ENCODE results near the gene CDC42BPB. TPM values are rescaled to one million over a fixed set of nuclear protein-coding genes. Genes with fewer than 3 reads are reported as not detected.

Gene CDC42BPB
- total RNA-seq, 1 experiment from 2014 or later = 96.9 TPM

DNA sequence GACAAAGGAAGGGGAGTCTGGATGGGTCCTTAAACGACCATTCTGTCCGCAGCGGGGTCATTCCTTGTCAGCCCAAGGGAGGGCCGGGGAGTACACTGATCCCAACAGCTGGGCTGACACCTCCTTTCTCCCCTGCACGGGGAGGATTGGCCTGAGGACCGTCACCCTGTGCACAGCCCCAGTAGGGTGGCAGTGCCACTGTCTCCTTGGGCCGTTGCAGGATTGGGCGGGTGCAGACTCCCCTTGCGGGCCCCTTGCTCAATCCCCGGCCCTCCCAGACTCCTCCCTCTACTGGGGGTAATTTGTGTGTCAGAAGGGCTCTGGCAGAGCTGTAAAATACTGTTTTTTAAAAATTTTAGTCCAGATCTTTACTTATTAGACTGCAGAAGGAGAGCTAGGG lies 147.4 kb downstream of the CDC42BPB start:
- Mint-ChIP-seq H3K9me3 (peaks cover 24% of the 10 kb centered on the region), H3K27me3 (ENCODE audit: low read depth) (no peaks in the 10 kb centered on the region), H3K4me3 (no peak overlapping the region), H3K36me3 (peaks cover 28% of the 10 kb centered on the region), H3K27ac (no peak overlapping the region), H3K4me1 (no peaks in the 10 kb centered on the region)
- DNase-seq (ENCODE audit: low spot score) = no peak
- CTCF ChIA-PET = interaction anchor here (1.2 kb wide), 1 partner anchor 215 kb away, joined by 3 read pairs; no protein-coding TSS in a partner anchor
- TF ChIP-seq NR3C1 (CRISPR knock-in tag; conservative IDR thresholded peaks at IDR 0.05; ENCODE audit: low read depth) = no peak
- TF ChIP-seq NFE2L1 (CRISPR knock-in tag; IDR thresholded peaks at IDR 0.05) = no peak
- no peak for TF ChIP-seq ATF1 (CRISPR knock-in tag; IDR thresholded peaks at IDR 0.05)
- TF ChIP-seq, protein P1, sequence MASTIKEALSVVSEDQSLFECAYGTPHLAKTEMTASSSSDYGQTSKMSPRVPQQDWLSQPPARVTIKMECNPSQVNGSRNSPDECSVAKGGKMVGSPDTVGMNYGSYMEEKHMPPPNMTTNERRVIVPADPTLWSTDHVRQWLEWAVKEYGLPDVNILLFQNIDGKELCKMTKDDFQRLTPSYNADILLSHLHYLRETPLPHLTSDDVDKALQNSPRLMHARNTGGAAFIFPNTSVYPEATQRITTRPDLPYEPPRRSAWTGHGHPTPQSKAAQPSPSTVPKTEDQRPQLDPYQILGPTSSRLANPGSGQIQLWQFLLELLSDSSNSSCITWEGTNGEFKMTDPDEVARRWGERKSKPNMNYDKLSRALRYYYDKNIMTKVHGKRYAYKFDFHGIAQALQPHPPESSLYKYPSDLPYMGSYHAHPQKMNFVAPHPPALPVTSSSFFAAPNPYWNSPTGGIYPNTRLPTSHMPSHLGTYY (CRISPR knock-in tag; IDR thresholded peaks at IDR 0.05) = no peak
- TF ChIP-seq SMAD4 (CRISPR knock-in tag; IDR thresholded peaks at IDR 0.05) = no peak
- no peak for TF ChIP-seq GRHL2 (CRISPR knock-in tag; IDR thresholded peaks at IDR 0.05; ENCODE audit: insufficient replicate concordance, severe bottlenecking)
- TF ChIP-seq TP53 (CRISPR knock-in tag; IDR thresholded peaks at IDR 0.05) = no peak
- TF ChIP-seq MXD4 (CRISPR knock-in tag; IDR thresholded peaks at IDR 0.05; ENCODE audit: borderline replicate concordance) = no peak
- TF ChIP-seq, protein P2, sequence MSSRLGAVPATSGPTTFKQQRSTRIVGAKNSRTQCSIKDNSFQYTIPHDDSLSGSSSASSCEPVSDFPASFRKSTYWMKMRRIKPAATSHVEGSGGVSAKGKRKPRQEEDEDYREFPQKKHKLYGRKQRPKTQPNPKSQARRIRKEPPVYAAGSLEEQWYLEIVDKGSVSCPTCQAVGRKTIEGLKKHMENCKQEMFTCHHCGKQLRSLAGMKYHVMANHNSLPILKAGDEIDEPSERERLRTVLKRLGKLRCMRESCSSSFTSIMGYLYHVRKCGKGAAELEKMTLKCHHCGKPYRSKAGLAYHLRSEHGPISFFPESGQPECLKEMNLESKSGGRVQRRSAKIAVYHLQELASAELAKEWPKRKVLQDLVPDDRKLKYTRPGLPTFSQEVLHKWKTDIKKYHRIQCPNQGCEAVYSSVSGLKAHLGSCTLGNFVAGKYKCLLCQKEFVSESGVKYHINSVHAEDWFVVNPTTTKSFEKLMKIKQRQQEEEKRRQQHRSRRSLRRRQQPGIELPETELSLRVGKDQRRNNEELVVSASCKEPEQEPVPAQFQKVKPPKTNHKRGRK (CRISPR knock-in tag; IDR thresholded peaks at IDR 0.05; ENCODE audit: borderline replicate concordance) = no peak
- no peak for TF ChIP-seq RORB (CRISPR knock-in tag; IDR thresholded peaks at IDR 0.05)
- no peak for TF ChIP-seq FOXJ3 (CRISPR knock-in tag; IDR thresholded peaks at IDR 0.05; ENCODE audit: borderline replicate concordance)
- no peak for TF ChIP-seq ZNF423 (CRISPR knock-in tag; IDR thresholded peaks at IDR 0.05)
- TF ChIP-seq ZNF671 (CRISPR knock-in tag; IDR thresholded peaks at IDR 0.05) = no peak
- TF ChIP-seq, protein P3, sequence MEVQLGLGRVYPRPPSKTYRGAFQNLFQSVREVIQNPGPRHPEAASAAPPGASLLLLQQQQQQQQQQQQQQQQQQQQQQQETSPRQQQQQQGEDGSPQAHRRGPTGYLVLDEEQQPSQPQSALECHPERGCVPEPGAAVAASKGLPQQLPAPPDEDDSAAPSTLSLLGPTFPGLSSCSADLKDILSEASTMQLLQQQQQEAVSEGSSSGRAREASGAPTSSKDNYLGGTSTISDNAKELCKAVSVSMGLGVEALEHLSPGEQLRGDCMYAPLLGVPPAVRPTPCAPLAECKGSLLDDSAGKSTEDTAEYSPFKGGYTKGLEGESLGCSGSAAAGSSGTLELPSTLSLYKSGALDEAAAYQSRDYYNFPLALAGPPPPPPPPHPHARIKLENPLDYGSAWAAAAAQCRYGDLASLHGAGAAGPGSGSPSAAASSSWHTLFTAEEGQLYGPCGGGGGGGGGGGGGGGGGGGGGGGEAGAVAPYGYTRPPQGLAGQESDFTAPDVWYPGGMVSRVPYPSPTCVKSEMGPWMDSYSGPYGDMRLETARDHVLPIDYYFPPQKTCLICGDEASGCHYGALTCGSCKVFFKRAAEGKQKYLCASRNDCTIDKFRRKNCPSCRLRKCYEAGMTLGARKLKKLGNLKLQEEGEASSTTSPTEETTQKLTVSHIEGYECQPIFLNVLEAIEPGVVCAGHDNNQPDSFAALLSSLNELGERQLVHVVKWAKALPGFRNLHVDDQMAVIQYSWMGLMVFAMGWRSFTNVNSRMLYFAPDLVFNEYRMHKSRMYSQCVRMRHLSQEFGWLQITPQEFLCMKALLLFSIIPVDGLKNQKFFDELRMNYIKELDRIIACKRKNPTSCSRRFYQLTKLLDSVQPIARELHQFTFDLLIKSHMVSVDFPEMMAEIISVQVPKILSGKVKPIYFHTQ (CRISPR knock-in tag; IDR thresholded peaks at IDR 0.05) = no peak
- TF ChIP-seq ZNF138 (CRISPR knock-in tag; conservative IDR thresholded peaks at IDR 0.05) = no peak
- TF ChIP-seq, protein P4, sequence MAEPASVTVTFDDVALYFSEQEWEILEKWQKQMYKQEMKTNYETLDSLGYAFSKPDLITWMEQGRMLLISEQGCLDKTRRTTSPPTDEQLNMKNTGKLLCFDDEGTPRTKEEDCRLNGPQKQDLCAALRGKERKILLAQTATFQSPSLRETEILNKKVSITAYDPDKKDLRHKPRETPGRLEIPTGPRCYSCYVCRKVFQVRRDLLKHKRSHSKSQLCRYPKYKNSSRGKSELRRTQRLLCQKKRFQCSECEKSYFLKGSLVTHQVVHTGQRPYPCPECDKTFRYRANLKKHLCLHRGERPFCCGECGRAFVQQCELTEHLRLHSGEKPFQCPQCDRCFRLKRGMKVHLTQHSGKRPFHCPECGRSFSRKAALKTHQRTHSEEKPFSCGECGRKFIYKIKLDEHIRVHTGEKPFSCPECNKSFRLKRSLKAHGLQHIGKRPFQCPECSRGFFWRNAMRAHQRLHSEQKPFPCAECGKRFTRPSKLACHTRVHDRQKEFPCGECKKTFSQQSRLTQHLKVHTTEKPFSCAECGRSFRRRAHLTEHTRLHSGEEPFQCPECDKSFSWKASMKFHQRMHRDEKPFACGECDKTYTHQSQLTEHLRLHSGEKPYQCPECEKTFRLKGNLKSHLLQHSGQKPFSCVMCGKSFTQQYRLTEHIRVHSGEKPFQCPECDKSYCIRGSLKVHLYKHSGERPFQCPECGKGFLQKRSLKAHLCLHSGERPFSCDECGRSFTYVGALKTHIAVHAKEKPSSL (CRISPR knock-in tag; conservative IDR thresholded peaks at IDR 0.05) = no peak
- TF ChIP-seq SMAD3 (CRISPR knock-in tag; IDR thresholded peaks at IDR 0.05; ENCODE audit: borderline replicate concordance) = no peak
- TF ChIP-seq, protein P5, sequence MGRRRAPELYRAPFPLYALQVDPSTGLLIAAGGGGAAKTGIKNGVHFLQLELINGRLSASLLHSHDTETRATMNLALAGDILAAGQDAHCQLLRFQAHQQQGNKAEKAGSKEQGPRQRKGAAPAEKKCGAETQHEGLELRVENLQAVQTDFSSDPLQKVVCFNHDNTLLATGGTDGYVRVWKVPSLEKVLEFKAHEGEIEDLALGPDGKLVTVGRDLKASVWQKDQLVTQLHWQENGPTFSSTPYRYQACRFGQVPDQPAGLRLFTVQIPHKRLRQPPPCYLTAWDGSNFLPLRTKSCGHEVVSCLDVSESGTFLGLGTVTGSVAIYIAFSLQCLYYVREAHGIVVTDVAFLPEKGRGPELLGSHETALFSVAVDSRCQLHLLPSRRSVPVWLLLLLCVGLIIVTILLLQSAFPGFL (CRISPR knock-in tag; IDR thresholded peaks at IDR 0.05; ENCODE audit: borderline replicate concordance) = no peak
- TF ChIP-seq, protein P6, sequence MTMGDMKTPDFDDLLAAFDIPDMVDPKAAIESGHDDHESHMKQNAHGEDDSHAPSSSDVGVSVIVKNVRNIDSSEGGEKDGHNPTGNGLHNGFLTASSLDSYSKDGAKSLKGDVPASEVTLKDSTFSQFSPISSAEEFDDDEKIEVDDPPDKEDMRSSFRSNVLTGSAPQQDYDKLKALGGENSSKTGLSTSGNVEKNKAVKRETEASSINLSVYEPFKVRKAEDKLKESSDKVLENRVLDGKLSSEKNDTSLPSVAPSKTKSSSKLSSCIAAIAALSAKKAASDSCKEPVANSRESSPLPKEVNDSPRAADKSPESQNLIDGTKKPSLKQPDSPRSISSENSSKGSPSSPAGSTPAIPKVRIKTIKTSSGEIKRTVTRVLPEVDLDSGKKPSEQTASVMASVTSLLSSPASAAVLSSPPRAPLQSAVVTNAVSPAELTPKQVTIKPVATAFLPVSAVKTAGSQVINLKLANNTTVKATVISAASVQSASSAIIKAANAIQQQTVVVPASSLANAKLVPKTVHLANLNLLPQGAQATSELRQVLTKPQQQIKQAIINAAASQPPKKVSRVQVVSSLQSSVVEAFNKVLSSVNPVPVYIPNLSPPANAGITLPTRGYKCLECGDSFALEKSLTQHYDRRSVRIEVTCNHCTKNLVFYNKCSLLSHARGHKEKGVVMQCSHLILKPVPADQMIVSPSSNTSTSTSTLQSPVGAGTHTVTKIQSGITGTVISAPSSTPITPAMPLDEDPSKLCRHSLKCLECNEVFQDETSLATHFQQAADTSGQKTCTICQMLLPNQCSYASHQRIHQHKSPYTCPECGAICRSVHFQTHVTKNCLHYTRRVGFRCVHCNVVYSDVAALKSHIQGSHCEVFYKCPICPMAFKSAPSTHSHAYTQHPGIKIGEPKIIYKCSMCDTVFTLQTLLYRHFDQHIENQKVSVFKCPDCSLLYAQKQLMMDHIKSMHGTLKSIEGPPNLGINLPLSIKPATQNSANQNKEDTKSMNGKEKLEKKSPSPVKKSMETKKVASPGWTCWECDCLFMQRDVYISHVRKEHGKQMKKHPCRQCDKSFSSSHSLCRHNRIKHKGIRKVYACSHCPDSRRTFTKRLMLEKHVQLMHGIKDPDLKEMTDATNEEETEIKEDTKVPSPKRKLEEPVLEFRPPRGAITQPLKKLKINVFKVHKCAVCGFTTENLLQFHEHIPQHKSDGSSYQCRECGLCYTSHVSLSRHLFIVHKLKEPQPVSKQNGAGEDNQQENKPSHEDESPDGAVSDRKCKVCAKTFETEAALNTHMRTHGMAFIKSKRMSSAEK (CRISPR knock-in tag; IDR thresholded peaks at IDR 0.05; ENCODE audit: borderline replicate concordance) = no peak
- no peak for TF ChIP-seq FOXK1 (CRISPR knock-in tag; IDR thresholded peaks at IDR 0.05)
- POLR2A ChIA-PET = no interaction called here
- no peak for ATAC-seq

All from WTC11 (cell line).